ENCODE measurements around the gene LCLAT1.

GRCh38 chr2:30673127-30673526 lies 226.1 kb downstream of the LCLAT1 start:
- TF ChIP-seq, protein P1, sequence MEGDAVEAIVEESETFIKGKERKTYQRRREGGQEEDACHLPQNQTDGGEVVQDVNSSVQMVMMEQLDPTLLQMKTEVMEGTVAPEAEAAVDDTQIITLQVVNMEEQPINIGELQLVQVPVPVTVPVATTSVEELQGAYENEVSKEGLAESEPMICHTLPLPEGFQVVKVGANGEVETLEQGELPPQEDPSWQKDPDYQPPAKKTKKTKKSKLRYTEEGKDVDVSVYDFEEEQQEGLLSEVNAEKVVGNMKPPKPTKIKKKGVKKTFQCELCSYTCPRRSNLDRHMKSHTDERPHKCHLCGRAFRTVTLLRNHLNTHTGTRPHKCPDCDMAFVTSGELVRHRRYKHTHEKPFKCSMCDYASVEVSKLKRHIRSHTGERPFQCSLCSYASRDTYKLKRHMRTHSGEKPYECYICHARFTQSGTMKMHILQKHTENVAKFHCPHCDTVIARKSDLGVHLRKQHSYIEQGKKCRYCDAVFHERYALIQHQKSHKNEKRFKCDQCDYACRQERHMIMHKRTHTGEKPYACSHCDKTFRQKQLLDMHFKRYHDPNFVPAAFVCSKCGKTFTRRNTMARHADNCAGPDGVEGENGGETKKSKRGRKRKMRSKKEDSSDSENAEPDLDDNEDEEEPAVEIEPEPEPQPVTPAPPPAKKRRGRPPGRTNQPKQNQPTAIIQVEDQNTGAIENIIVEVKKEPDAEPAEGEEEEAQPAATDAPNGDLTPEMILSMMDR (IDR thresholded peaks at IDR 0.05) = no peak
- TF ChIP-seq POLR2AphosphoS5 (IDR thresholded peaks at IDR 0.05; ENCODE audit: low read depth, low read length) = no peak
- TF ChIP-seq, protein P2, sequence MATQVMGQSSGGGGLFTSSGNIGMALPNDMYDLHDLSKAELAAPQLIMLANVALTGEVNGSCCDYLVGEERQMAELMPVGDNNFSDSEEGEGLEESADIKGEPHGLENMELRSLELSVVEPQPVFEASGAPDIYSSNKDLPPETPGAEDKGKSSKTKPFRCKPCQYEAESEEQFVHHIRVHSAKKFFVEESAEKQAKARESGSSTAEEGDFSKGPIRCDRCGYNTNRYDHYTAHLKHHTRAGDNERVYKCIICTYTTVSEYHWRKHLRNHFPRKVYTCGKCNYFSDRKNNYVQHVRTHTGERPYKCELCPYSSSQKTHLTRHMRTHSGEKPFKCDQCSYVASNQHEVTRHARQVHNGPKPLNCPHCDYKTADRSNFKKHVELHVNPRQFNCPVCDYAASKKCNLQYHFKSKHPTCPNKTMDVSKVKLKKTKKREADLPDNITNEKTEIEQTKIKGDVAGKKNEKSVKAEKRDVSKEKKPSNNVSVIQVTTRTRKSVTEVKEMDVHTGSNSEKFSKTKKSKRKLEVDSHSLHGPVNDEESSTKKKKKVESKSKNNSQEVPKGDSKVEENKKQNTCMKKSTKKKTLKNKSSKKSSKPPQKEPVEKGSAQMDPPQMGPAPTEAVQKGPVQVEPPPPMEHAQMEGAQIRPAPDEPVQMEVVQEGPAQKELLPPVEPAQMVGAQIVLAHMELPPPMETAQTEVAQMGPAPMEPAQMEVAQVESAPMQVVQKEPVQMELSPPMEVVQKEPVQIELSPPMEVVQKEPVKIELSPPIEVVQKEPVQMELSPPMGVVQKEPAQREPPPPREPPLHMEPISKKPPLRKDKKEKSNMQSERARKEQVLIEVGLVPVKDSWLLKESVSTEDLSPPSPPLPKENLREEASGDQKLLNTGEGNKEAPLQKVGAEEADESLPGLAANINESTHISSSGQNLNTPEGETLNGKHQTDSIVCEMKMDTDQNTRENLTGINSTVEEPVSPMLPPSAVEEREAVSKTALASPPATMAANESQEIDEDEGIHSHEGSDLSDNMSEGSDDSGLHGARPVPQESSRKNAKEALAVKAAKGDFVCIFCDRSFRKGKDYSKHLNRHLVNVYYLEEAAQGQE (IDR thresholded peaks at IDR 0.05; ENCODE audit: insufficient read depth in 1 of 2, low read depth in 2 of 2, low read length in 1 of 2) = no peak
- TF ChIP-seq SIN3A (IDR thresholded peaks at IDR 0.05; ENCODE audit: borderline replicate concordance, insufficient read depth, low read depth, low read length) = no peak
